Stimulated activated naive B cell treated with anti-CD40 and anti-IgM and Interleukin-4, amounts not matched to agents 10 μg/mL and 1 μg/mL and 100 μg/mL, for 72 hours (primary cell): Measurements from ENCODE around the gene RUNDC3A.

ENCODE experiments used
- ATAC-seq, 2 donors: fragments of 150-1000 bp; cut with Tn5 transposase; replicated peaks; 2 replicates each; pipeline ENCODE4 v1.10.0; 2021; ENCODE audit warnings: moderate library complexity in 1 of 2
- DNase-seq: peaks from one replicate; pipeline ENCODE4 v3.0.0; 2021
- H3K27ac Mint-ChIP-seq: one replicate; pipeline ENCODE4 v1.8.0; 2022; ENCODE audit warnings: mild to moderate bottlenecking, mixed read lengths
- H3K27me3 Mint-ChIP-seq, 2 donors: one replicate each; pipeline ENCODE4 v1.8.0; 2022; ENCODE audit warnings: mixed read lengths in 2 of 2
- H3K36me3 Mint-ChIP-seq, 2 donors: one replicate each; pipeline ENCODE4 v1.8.0; 2022; ENCODE audit warnings: mixed read lengths in 2 of 2, mild to moderate bottlenecking in 1 of 2
- H3K4me1 Mint-ChIP-seq, 2 donors: one replicate each; pipeline ENCODE4 v1.8.0; 2022; ENCODE audit warnings: mixed read lengths in 2 of 2, mild to moderate bottlenecking in 1 of 2
- H3K4me3 Mint-ChIP-seq, 2 donors: one replicate each; pipeline ENCODE4 v1.8.0; 2022; ENCODE audit warnings: mild to moderate bottlenecking in 2 of 2, mixed read lengths in 2 of 2, moderate library complexity in 1 of 2
- H3K9me3 Mint-ChIP-seq, 2 donors: one replicate each; pipeline ENCODE4 v1.8.0; 2022; ENCODE audit warnings: mixed read lengths in 2 of 2, mild to moderate bottlenecking in 1 of 2

Gene RUNDC3A

DNA sequence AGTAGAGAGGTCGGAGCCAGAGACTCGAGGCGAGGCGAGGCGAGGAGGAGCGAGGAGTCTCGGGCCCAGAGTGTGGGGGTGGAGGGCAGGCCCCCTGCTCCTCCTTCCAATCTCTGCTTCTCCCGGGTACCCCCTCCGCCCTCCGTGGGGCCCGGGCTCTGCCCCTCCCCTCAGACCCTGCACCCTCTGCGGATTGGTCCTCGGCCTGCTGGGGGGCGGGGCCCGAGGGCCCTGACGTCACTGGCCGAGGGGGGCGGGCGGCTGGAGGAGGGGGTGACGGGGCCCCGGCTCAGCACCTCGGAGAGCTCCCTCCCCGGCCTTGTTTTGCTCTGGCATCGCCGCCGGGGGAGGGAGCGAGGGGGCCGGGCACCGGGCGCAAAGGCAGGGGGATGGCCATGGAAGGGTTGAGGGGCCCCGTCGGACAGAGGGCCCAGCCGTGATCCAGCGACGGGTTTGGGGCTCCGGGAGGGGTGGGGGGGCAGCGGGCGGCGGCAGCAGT, at the start of gene RUNDC3A:
Gene RUNDC3A (plus strand): TSS at position 282 of the 499 bp plus-strand sequence. CDS start 232 bp downstream, outside the sequence.
- Mint-ChIP-seq H3K27ac (no peak within 1 kb of the TSS), H3K4me3 (peak within 1 kb of the TSS; percentile 73 to 74), H3K27me3 (peaks cover 65 to 71% of the 10 kb centered on the region in 2 donors), H3K36me3 (peaks cover 0 to 2% of the 10 kb centered on the region in 2 donors), H3K4me1 (peaks cover 13 to 37% of the 10 kb centered on the region in 2 donors), H3K9me3 (no peaks in the 10 kb centered on the region)
- peak; percentile 64 for DNase-seq
- ATAC-seq: peak; percentile 88 to 91

DNA sequence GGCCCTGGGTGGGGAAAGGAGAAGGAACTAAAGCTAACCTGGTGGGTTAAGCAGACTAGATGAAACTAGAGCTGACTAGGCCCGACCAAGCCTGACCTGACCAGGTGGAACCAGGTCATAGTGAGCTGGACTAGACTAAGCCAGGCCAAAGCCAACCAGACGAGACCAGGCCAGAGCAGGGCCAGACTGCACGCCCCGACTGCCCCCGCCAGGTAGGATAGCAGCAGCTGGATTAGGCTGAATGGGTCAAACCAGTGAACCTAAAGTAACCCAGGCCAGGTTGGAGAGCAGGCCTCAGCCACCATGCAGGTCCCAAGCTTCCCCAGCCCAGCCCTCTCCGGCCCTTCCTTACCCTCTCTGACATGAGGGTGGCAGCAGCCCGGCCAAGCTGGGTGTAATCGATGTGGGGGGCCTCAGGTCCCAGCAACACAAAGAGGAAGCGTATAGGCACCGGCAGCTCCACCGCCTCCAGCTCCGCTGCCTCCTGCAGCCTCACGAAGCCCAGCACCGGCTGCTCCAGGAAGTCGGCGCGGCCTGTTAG, 49.5 kb upstream of the RUNDC3A start:
- Mint-ChIP-seq H3K9me3 (no peaks in the 10 kb centered on the region), H3K36me3 (no peaks in the 10 kb centered on the region), H3K27ac (no peak overlapping the region), H3K4me1 (no peaks in the 10 kb centered on the region), H3K27me3 (peaks cover 11 to 25% of the 10 kb centered on the region in 2 donors), H3K4me3 (no peak overlapping the region)
- ATAC-seq (no peak), DNase-seq (no peak)

DNA sequence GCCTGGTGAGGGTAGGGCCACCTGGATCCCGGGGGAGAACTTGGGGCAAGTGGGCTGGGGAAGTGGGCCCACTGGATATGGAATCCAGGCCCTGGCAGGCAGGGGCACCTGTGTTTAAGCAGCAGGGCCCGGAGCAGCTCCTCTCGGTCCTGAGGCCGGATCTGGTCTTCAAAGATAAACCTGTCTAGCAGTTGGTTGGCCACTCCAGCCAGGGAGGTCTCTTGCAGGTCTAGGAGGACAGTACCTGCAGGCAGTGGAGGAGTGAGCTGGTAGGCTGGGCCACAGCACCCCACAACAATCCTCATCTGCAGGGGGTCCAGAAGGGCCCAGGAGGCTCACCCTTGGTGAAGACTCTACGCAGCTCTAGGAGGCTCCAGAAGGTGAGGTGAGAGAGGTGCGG, 48.1 kb upstream of the RUNDC3A start:
- DNase-seq (no peak), ATAC-seq (no peak)
- no peak overlapping the region for H3K4me3 Mint-ChIP-seq
- no peaks in the 10 kb centered on the region for H3K9me3 Mint-ChIP-seq
- peaks cover 11 to 13% of the 10 kb centered on the region in 2 donors for H3K27me3 Mint-ChIP-seq
- no peak overlapping the region for H3K27ac Mint-ChIP-seq
- no peaks in the 10 kb centered on the region for H3K36me3 Mint-ChIP-seq
- no peaks in the 10 kb centered on the region for H3K4me1 Mint-ChIP-seq

DNA sequence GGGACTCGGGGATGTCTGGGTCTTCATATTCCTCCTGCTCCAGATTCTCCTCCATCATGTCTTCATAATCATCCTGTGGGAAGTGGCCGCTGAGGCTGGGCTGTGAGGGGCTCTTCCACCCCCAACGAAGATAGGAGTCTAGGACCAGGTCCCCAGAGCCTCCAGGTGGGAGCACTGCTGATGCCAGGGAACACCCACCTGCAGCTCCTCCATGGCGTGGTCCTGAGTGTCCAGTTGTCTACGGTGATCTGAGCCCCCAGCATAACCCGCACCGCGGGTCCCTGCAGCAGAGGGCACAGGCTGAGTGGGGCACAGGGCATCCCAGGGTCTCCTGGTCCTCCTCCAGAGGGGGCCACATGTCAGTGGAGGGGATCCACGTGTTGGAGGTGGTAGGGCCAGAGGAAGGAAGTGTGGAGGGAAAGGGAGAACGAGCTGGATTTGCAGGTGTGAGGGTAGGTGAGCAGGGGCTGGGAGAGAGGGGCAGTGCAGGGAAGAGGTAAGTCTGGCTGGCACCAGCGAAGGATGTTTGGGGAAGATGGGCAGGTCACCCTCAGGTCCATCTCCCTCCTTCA, 45.7 kb upstream of the RUNDC3A start:
- no peaks in the 10 kb centered on the region for H3K4me1 Mint-ChIP-seq
- ATAC-seq (no peak), DNase-seq (no peak)
- H3K27me3 Mint-ChIP-seq: peaks cover 6 to 8% of the 10 kb centered on the region in 2 donors
- no peaks in the 10 kb centered on the region for H3K9me3 Mint-ChIP-seq
- no peaks in the 10 kb centered on the region for H3K36me3 Mint-ChIP-seq
- H3K27ac Mint-ChIP-seq: no peak overlapping the region
- no peak overlapping the region for H3K4me3 Mint-ChIP-seq

DNA sequence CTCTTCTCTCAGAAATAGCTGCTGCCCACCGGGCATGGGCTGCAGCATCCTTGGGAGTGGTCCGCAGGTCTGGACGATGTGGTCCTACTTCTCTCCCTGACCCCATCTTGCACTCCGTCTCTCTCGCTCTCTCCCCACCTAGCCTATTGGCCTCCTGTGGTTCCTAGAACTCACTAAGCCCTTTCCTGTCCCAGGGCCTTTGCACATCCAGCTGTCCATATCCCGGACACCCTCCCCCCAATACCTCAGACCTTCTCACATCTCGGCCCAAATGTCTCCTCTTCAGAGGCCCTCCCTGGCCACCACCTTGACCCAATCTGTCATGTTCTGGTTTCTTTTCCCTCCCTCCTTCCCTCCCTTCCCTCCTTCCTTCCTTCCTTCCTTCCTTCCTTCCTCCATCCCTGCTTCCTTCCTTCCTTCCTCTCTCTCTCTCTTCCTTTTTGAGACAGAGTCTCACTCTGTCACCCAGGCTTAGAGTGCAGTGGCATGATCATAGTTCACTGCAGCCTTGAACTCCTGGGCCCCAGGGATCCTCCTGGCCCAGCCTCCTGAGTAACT, 45.0 kb upstream of the RUNDC3A start:
- peaks cover 6 to 9% of the 10 kb centered on the region in 2 donors for H3K27me3 Mint-ChIP-seq
- no peaks in the 10 kb centered on the region for H3K9me3 Mint-ChIP-seq
- H3K4me3 Mint-ChIP-seq: no peak overlapping the region
- H3K4me1 Mint-ChIP-seq: no peaks in the 10 kb centered on the region
- no peak for ATAC-seq
- DNase-seq: no peak
- no peak overlapping the region for H3K27ac Mint-ChIP-seq
- no peaks in the 10 kb centered on the region for H3K36me3 Mint-ChIP-seq

DNA sequence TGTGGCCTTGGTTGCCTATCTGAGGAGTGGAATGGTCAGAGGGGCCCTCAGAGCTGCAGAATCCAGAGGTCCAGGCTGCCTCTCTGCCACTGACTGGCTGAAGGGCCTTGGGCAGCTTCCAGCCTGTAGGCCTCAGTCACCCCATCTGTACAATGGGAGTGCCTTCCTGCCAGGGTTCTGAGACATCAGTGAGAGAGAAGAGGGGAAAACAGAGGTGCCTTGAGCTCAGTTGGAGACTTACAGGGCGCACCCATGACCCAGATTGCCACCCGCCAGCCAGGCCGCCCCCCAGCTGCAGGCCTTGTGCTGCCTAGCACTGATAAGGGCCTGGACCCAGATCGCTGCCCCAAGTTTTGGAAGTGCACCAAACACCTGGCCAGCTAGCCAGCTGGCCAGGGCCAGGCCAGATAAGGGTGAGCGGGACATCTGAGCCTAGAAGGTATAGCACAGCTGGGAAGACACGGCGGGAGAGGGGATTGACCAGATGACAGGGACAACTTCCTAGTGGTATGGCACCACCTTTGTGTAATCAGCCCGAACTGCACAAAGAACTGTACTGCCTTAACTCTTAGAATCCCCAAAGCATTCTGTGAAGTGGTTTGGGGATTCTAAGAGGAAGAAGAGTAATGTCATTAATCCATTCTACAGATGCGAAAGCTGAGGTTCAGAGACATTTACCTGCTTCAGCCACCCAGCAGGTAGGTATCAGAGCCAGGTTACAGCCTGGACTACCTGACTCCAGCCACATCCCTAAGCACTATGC, 41.8 kb upstream of the RUNDC3A start:
- Mint-ChIP-seq H3K27me3 (peaks cover 13% of the 10 kb centered on the region in 2 donors), H3K4me3 (no peak overlapping the region), H3K4me1 (no peaks in the 10 kb centered on the region), H3K27ac (no peak overlapping the region), H3K36me3 (no peaks in the 10 kb centered on the region), H3K9me3 (no peaks in the 10 kb centered on the region)
- DNase-seq (no peak), ATAC-seq (no peak)

DNA sequence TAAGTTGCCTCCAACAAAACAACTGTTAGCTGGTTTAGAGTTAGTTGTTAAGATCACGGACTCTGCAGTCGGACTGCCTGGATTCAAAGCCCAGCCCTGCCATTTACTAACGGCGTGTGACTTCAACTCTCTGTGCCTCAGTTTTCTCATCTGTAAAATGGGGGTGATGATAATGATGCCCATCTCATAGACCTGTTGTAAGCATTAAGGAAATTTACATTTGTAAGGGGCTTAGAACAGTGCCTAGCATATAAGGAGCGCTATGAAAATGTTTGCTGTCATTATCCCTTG, 41.3 kb upstream of the RUNDC3A start:
- Mint-ChIP-seq H3K36me3 (no peaks in the 10 kb centered on the region), H3K27me3 (peaks cover 17 to 18% of the 10 kb centered on the region in 2 donors), H3K27ac (no peak overlapping the region), H3K4me1 (no peaks in the 10 kb centered on the region), H3K9me3 (no peaks in the 10 kb centered on the region), H3K4me3 (no peak overlapping the region)
- DNase-seq: no peak
- no peak for ATAC-seq

DNA sequence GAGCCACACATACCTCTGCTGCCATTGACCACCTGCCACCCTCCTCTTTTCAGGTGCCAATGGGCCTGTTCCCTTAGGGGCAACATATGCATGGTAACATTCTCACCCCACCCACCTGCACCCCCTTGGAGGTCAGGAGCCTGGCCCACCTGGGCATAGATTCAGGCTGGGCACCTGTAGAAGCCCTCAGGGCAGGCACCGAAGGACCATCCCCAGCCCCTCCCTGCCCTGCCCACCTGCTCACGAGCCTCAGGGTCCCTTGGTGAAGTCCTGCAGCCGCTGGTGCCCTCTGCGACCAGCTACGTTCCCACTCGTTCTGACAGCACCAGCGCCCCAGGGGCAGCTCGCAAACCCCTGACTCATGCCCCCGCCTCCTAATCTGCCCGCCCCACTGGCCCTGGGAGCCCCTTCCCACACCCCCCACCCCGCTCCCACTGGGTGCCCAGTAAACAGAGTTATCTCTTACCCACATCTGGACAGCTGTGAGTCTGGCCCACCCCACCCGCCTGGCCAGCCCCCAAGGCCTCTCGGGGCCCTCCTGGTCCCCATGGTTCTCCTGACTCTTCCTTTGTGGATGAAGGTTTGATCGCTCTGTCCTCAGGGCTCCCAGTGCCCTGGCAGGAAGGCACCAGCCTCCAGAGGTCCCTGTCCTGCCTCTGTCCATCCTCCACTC, 40.4 kb upstream of the RUNDC3A start, which contains the start of gene SLC4A1:
Gene SLC4A1 (minus strand): TSS at position 318 of the 673 bp plus-strand sequence. CDS start 5,269 bp downstream, outside the sequence.
- no peak for DNase-seq

DNA sequence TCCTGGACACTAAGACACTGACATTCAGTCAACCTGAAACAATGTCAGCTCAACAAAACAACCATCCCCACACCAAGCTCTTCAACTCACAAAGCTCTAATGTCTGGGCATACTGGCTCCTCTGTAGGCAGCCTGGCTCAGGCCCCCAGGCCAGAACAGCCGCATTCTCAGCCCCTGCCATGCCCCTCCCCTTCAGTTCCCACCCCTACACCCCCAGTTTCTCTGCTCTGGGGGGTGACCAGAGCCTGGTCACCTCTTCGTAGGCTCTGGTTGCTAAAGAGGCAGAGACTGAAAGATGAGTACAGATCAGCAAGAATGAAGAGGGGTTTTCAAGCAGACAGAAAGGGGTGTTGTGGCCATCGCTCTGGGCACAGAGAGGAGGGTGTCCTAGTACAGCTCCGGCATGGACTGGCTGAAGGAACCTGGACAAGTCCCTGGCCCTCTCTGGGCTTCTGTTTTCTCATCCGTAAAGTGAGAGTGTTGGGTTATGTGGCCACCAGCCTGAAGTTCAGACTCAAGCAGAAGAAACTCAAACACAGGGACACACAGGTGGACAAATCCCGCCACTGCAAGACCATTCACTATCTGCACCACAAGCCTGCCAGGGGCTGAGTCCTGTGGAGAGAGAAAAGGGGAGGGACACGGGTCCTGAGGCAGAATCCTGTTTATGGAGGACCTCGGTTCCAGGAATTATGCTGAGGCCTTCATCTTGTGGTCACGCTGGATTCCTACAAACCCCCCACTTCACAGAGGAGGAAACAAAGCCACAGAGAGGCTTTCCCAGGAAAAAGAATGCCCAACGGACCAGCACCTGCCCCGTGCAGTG, 39.5 kb upstream of the RUNDC3A start:
- no peaks in the 10 kb centered on the region for H3K9me3 Mint-ChIP-seq

More for the DNA sequence above, 40.4 kb upstream of the RUNDC3A start, which contains the start of gene SLC4A1:
- peaks cover 0 to 3% of the 10 kb centered on the region in 2 donors for H3K4me1 Mint-ChIP-seq
- H3K4me3 Mint-ChIP-seq: no peak within 1 kb of the TSS
- no peak for ATAC-seq
- H3K27ac Mint-ChIP-seq: no peak within 1 kb of the TSS
- no peaks in the 10 kb centered on the region for H3K9me3 Mint-ChIP-seq
- H3K36me3 Mint-ChIP-seq: no peaks in the 10 kb centered on the region
- peaks cover 26% of the 10 kb centered on the region in 2 donors for H3K27me3 Mint-ChIP-seq

DNA sequence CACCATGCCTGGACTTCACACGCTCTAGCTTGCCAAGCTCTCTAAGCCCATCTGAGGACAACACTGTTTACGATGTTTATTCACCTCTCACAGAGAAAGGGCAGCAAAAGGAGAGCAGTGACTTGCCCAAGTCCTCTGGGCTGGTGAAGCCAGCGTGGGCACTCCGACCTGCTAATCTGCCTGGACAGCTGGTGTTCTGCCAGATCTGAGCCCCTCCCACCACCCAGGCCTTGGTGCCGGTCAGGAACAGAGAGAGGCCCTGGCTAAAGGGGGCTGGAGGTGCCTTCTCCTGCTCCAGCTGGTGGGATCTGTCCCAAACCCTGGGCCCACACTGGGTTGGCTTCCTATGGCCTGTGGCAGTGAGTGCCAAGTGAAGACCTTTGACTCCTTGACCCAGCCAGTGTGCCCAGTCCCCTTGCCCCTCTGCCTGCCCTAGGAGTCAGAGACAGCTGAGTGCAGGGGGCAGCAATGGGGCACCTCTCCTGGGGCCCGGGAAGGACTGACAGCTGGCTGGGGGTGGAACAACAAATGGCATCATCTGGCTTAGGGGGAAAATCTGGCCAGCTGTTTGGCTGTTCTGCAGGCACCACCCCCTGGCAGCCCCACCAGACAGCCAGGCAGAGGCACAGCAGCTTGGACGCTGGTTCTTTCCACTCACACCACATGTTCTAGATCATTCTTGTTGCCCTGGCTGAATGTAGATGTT, 38.7 kb upstream of the RUNDC3A start:
- no peak overlapping the region for H3K4me3 Mint-ChIP-seq
- peaks cover 22 to 28% of the 10 kb centered on the region in 2 donors for H3K27me3 Mint-ChIP-seq

More for the DNA sequence above, 39.5 kb upstream of the RUNDC3A start:
- H3K4me3 Mint-ChIP-seq: no peak overlapping the region
- peaks cover 22% of the 10 kb centered on the region in 2 donors for H3K27me3 Mint-ChIP-seq
- H3K27ac Mint-ChIP-seq: no peak overlapping the region
- ATAC-seq: no peak
- no peak for DNase-seq
- H3K36me3 Mint-ChIP-seq: no peaks in the 10 kb centered on the region
- H3K4me1 Mint-ChIP-seq: peaks cover 0 to 5% of the 10 kb centered on the region in 2 donors

DNA sequence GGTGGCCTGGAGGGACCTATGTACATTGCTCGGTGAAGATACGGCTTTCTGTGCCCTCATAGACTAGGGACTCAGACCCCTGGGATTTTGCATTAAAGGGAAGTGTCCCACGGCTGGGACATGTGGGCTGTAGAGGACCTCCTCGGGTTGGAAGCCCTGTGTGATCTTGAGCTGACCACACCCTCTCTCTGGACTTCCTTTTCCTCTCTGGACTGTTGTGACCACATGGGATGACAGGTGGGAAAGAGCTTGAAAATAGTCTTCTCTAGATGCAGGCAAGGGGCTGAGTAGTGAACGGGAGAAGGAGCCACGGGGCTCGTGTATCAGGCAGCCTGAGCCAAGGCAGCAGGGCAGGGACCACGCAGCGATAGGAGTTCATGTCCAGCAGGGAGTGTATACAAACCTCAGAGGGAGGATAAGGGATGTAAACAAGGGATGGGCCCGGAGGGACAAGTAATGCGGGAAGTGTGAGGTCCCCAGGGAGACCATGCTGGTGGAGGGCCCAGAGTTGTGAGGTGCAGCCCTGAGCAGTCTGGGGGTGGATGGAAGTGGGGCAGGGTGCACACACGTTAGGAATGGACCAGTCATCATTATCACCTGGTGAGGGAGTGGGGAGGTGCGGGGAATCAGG, 36.0 kb upstream of the RUNDC3A start:
- Mint-ChIP-seq H3K9me3 (no peaks in the 10 kb centered on the region), H3K27me3 (peaks cover 31 to 36% of the 10 kb centered on the region in 2 donors), H3K4me1 (peaks cover 2 to 5% of the 10 kb centered on the region in 2 donors), H3K4me3 (no peak overlapping the region), H3K27ac (no peak overlapping the region), H3K36me3 (no peaks in the 10 kb centered on the region)
- no peak for DNase-seq
- no peak for ATAC-seq

More for the DNA sequence above, 38.7 kb upstream of the RUNDC3A start:
- DNase-seq (no peak), ATAC-seq (no peak)
- peaks cover 0 to 5% of the 10 kb centered on the region in 2 donors for H3K4me1 Mint-ChIP-seq
- H3K36me3 Mint-ChIP-seq: no peaks in the 10 kb centered on the region
- H3K9me3 Mint-ChIP-seq: no peaks in the 10 kb centered on the region
- no peak overlapping the region for H3K27ac Mint-ChIP-seq

DNA sequence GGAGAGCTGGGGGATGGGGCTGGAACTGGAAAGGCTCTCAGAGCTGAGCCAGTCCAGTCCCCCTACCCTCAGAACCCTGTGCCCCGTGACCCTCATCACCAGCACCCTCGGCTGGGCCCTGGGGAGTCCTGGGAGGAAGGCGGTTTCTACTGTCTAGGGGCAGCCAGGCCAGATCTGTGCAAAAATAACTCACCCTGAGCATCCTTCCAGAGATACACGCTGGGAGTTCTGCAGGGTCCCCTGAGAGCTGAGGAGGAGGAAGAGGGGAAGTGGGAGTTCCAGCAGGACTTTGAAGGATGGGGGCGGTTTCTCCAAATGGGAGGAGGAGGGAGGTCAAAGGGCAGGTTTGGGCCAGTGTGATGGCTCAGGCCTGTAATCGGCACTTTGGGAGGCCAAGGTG, 35.4 kb upstream of the RUNDC3A start:
- Mint-ChIP-seq H3K27ac (no peak overlapping the region), H3K4me1 (peaks cover 2 to 5% of the 10 kb centered on the region in 2 donors), H3K4me3 (no peak overlapping the region), H3K9me3 (no peaks in the 10 kb centered on the region), H3K27me3 (peaks cover 32 to 41% of the 10 kb centered on the region in 2 donors), H3K36me3 (no peaks in the 10 kb centered on the region)
- no peak for ATAC-seq
- no peak for DNase-seq
